Left renal cortex interstitium (tissue), 4 donors: ENCODE results near the gene IGSF8. TPM values are rescaled to one million over a fixed set of nuclear protein-coding genes. Genes with fewer than 3 reads are reported as not detected.

ENCODE experiments used
- DNase-seq, 4 donors: peaks; one replicate each; pipeline ENCODE4 v3.0.0-alpha.2; 2013; ENCODE audit warnings: low read depth in 4 of 4, low spot score in 2 of 4, missing footprints in 1 of 4
- polyA plus RNA-seq, 4 donors: library from polyadenylated mRNA; unstranded; fragments of 120-200 nt; gene quantifications; one replicate each; pipeline ENCODE4 v1.2.1, GENCODE V29; 2013; ENCODE audit not compliant: insufficient read length in 4 of 4

IGSF8 gene
- polyA plus RNA-seq, 4 donors: 26.9 to 43.7 (median 38.6) TPM

GRCh38 chr1:160108888-160109662, 10.7 kb upstream of the IGSF8 start:
- DNase-seq: no peak

- DNase-seq: no peak
Observed at GRCh38 chr1:160107512-160107911, 9.1 kb upstream of the IGSF8 start.

GRCh38 chr1:160105155-160105554, 6.7 kb upstream of the IGSF8 start:
- no peak for DNase-seq

- no peak for DNase-seq
Observed at GRCh38 chr1:160104486-160104885, 6.1 kb upstream of the IGSF8 start.

- no peak for DNase-seq
Observed at GRCh38 chr1:160103658-160104408, 5.4 kb upstream of the IGSF8 start.

DNA sequence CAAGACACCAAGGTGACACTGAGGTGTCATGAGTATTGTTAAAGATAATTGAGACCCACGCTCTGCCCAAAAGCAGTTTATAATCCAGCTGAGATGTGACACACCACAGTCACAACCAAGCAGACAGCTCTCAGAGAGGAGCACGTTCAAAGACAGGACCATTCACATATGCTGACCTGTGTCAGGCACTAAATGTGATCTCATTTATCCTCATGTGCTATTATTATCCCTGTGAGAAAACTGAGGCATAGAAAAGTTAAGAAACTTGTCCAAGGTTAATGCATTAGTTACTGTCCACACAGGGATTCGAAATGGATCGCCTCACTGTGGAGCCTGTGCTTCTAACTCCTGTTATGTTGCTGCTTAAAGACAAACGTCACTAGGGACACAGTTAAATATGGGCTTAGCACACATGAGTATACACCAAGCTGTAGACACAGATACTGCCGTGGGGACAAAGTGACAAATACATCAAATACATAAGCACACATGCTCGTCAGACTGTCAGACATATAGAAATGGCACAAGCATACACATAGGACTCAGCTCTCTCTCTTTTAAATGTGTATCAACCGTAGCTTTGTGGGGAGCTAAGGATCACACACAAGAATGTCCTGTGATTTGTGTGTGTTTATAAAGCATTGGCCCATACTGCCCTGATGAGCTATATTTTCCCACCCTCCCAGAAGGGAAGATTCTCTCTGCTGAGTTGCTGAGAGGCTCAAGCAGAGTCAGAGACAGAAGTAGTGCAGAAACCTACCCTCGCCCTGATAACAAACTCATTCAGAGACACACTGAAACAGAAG, 3.5 kb upstream of the IGSF8 start:
- DNase-seq: no peak

DNA sequence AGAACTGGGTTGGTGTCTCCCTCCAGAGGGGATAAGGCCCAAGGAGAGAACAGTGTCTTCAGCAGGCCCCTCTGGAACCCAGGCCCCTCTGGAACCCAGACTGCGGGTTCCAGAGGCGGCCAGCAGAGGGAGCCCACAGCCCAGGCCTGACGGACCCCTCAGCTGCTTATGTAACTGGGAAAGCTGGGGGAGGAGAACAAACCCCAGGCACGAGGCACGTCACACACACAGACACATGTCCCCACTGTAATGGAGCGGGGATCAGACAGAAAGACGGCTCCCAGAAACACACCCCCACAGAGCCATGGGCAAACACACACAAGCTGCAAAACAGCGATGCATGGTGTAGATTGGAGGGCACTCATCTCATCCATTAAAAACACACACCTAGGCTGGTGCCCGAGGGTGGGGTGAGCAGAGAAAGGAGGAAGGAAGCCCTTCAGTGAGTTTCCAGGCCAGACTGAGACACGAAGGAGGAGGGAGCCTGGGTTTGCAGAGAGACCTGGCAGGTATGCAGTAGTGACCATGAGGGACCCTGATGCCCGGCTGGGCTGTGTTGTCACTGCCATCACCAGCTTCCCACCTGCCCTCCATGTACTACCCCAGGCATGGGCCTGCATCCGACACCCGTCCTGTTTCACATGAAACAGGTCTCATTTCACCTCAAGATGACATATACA, 2.8 kb upstream of the IGSF8 start:
- peak in 1 of 4 donors; percentile 70 for DNase-seq

DNA sequence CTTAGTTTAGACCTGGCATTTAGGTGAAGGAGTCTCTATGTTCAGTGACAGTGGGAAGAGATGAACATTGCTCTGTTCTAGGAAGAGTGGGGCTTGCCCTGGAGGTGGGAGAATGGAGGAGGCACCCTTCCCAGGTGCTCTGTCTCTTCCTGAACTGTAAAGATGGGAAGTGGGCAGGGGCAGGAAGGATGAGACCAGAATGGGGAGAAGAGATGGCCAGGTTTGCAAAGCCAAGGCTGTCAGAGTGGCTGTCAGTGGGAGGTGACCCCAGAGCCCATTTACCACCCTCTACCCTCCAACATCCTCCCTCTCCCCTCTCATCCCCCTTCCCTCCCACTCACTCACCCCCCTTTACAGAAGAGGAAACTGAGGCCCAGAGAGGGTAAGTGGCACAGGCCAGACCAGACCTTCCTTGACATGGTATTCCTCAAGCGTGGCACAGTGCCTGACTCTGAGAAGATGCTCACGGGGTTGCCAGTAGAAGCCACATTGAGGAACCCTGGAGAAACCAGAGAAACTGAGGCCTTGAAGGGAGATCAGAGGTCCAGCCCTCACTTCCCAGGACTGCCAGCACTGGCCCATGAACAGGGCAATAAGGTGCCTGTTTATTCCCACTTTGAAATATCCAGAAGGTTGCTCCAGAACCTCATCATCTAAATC, 1.4 kb upstream of the IGSF8 start:
- DNase-seq: no peak

GRCh38 chr1:160098852-160099561, 588 bp upstream of the IGSF8 start:
- DNase-seq: peak; percentile 77 to 91 (median 86)

GRCh38 chr1:160097151-160097910, 1.1 kb downstream of the IGSF8 start:
- DNase-seq: no peak

DNA sequence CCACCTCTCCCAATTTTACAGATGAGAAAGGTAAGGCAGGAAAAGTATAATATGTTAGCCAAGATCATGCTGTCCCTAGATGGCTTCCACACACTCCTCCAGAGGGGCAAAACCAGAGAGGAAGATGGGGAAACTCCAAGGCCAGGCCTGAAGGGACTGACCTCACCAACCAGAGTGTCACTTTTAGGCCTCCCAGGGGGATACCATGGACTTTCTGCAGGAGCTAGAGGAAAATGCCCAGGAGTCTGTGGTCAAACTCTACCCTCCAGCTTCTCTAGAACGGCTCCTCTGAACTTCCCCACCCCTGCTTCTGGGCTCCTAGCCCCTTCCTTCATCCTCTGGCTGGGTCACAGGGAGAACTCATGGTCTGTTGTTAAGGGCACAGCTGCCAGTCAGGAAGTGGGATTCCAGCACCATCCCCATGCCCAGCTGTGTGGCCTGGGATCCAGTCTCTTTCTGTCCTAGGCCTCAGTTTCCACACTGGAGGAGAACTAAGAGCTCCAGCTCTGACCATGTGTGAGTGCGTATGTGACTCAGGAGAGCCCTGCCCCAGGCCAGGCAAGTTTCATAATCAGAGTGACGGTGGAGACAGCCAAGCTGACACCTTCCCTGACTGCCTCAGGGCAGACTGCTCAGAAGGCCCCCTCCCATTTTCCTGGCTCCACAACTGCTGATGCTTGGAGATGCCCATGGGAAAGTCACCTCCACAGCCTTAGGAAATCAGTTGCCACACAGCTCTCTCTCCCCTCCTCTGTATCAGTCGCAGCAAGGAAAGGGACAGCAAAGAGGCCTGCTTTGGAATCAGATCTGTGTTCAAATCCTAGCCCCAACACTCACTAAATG, 1.9 kb downstream of the IGSF8 start:
- DNase-seq: no peak

DNA sequence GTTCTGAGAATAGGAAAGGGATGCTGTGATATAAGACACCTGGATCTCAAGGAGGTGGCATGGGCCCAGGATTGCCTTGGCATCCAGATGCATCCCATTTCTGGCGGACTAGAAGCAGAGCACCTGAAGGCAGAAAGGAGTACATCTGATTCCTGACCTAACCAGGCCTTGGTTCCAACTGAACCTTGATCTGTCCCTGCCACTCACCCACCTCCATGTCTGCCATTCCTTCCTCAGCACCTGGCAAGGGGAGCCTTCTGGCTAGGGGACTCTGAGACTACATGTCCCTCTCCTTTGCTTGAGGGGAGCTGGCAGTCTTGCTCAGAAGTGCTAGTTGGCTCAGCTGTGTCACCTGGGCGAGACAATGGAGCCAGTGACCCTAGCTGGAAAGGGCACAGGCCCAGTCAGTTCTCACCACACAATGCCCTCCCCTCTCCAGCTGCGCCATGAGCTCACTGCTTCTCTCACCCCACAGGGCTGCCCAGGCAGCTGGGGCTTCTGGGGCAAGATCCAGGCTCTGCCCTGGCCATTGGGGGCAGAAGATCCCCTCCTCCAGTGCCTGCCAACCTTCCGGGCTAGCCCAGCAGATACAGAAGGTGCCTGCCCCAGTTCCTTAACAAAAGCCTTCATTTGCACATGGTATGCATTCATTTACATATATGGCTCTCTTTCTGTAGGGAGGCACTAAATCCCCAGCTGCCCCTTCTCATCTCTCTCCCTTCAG, 2.9 kb downstream of the IGSF8 start:
- no peak for DNase-seq

- DNase-seq: no peak
Observed at GRCh38 chr1:160094806-160095205, 3.6 kb downstream of the IGSF8 start.

DNA sequence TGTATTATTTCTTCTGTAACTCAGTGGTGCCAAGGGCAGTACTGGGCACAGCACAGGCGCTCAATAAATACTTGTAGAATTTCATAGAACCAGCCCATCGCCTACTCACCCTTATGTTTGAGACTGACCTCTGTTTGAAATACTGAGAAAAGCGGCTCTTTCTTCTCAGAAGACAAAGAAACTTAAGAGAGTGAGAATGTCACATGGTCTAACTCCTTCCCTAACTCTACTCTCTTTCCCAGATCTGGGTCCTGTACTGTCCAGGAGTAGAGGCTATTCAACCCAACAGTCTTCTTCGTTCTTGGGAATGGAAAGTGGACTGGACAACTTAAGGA, 4.2 kb downstream of the IGSF8 start:
- no peak for DNase-seq

- no peak for DNase-seq
Observed at GRCh38 chr1:160093624-160094290, 4.7 kb downstream of the IGSF8 start.

DNA sequence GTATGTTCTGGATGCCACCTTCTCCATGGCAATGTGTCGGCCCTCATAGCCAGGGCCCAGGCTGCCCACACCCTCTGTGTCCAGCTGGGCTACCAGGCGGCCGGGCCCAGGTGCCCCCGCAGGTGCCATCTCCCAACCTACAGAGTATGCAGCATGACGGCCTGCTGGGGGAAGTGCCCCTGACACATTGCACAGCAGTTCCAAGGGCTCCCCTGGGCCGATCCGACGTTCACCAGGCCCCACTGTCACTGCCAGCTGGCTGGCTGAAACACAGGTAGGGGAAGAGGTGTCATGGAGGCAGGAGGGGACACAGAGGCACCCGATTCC, 5.4 kb downstream of the IGSF8 start:
- DNase-seq: no peak
